ENCODE results near the gene KRT1.
"Not testable (repeated sequence)": the region's sequence is repeated elsewhere in the genome, so short reads cannot be mapped to it uniquely, and the experiment has no call there.

The KRT1 gene

GRCh38 chr12:52680363-52680762 lies at the start of gene KRT1:
KRT1 (minus strand) TSS chr12:52680407; CDS start chr12:52680348, 59 bp downstream.
- no peak for DNase-seq

- no peak for DNase-seq
These were observed 48.9 kb upstream of the KRT1 start for GRCh38 chr12:52729147-52729546.

GRCh38 chr12:52728374-52728773 lies 48.2 kb upstream of the KRT1 start:
- no peak for DNase-seq

GRCh38 chr12:52727037-52727436 lies 46.8 kb upstream of the KRT1 start:
- no peak for DNase-seq

GRCh38 chr12:52726451-52726850 lies 46.2 kb upstream of the KRT1 start:
- no peak for DNase-seq

GRCh38 chr12:52724384-52724783 lies 44.2 kb upstream of the KRT1 start:
- DNase-seq = no peak

- no peak for DNase-seq
These were observed 42.5 kb upstream of the KRT1 start for GRCh38 chr12:52722680-52723079.

- DNase-seq = no peak
These were observed 41.7 kb upstream of the KRT1 start for GRCh38 chr12:52721838-52722470.

GRCh38 chr12:52720365-52720886 lies 40.2 kb upstream of the KRT1 start:
- DNase-seq = no peak

- DNase-seq = no peak
These were observed 35.9 kb upstream of the KRT1 start for GRCh38 chr12:52716061-52716460.

GRCh38 chr12:52715416-52715815 lies 35.2 kb upstream of the KRT1 start:
- DNase-seq = no peak

GRCh38 chr12:52714887-52715281 lies 34.7 kb upstream of the KRT1 start:
- no peak for DNase-seq

- no peak for DNase-seq
These were observed 34.0 kb upstream of the KRT1 start for GRCh38 chr12:52713960-52714886.

- DNase-seq = not testable (repeated sequence)
These were observed 31.9 kb upstream of the KRT1 start for GRCh38 chr12:52712122-52712521.

- no peak for DNase-seq
These were observed 30.5 kb upstream of the KRT1 start for GRCh38 chr12:52710730-52711129.

- no peak for DNase-seq
These were observed 27.8 kb upstream of the KRT1 start for GRCh38 chr12:52708010-52708409.

- DNase-seq = no peak
These were observed 24.3 kb upstream of the KRT1 start for GRCh38 chr12:52704464-52704863.

- DNase-seq = no peak
These were observed 23.7 kb upstream of the KRT1 start for GRCh38 chr12:52703878-52704277.

- DNase-seq = no peak
These were observed 23.2 kb upstream of the KRT1 start, which contains the start of gene KRT77 for GRCh38 chr12:52703424-52703823. KRT77 (minus strand) TSS chr12:52703524; CDS start chr12:52703434, 90 bp downstream.

GRCh38 chr12:52702338-52702737 lies 22.1 kb upstream of the KRT1 start:
- DNase-seq = no peak

GRCh38 chr12:52701281-52701680 lies 21.1 kb upstream of the KRT1 start:
- no peak for DNase-seq

- DNase-seq = no peak
These were observed 19.8 kb upstream of the KRT1 start for GRCh38 chr12:52699960-52700359.

- DNase-seq = no peak
These were observed 19.2 kb upstream of the KRT1 start for GRCh38 chr12:52699373-52699772.

Measured in SW 1271 (cell line).